ENCODE data around the gene TAF6. TPM values are rescaled to one million over a fixed set of nuclear protein-coding genes. Genes with fewer than 3 reads are reported as not detected.

Gene TAF6
- total RNA-seq, 4 donors from 2014 or later, result 31.7 to 59.3 (median 48.9) TPM

- H3K4me3 ChIP-seq, result no peak overlapping the region
- TF ChIP-seq CTCF (IDR thresholded peaks at IDR 0.05) (no peak), POLR2A (IDR thresholded peaks at IDR 0.05) (no peak), POLR2AphosphoS5 (IDR thresholded peaks at IDR 0.05) (no peak), EP300 (IDR thresholded peaks at IDR 0.05) (no peak)
- peaks cover 61% of the 10 kb centered on the region for H3K36me3 ChIP-seq
- 90% methylated on average over 4 of the region's 4 CpGs for WGBS
- no peak for DNase-seq (ENCODE audit: low spot score in 2 of 2)
- no peaks in the 10 kb centered on the region for H3K27me3 ChIP-seq
- no peaks in the 10 kb centered on the region for H3K9me3 ChIP-seq
- H3K27ac ChIP-seq, result no peak overlapping the region
- peaks cover 12% of the 10 kb centered on the region for H3K4me1 ChIP-seq
Observed at GRCh38 chr7:100063376-100063775, 55.8 kb downstream of the TAF6 start.

GRCh38 chr7:100061518-100062193 lies 57.5 kb downstream of the TAF6 start:
- no peak for TF ChIP-seq POLR2A (IDR thresholded peaks at IDR 0.05)
- TF ChIP-seq CTCF (IDR thresholded peaks at IDR 0.05), result no peak
- TF ChIP-seq POLR2AphosphoS5 (IDR thresholded peaks at IDR 0.05), result no peak
- TF ChIP-seq EP300 (IDR thresholded peaks at IDR 0.05), result no peak
- Histone ChIP-seq H3K36me3 (peaks cover 69% of the 10 kb centered on the region), H3K27ac (no peak overlapping the region), H3K27me3 (no peaks in the 10 kb centered on the region), H3K4me1 (peaks cover 12% of the 10 kb centered on the region), H3K4me3 (no peak overlapping the region), H3K9me3 (no peaks in the 10 kb centered on the region)
- 93% methylated on average over 11 of the region's 11 CpGs for WGBS
- no peak for DNase-seq (ENCODE audit: low spot score in 2 of 2)

GRCh38 chr7:100059251-100059739 lies 59.9 kb downstream of the TAF6 start:
- H3K36me3 ChIP-seq, result peaks cover 64% of the 10 kb centered on the region
- no peaks in the 10 kb centered on the region for H3K4me1 ChIP-seq
- WGBS, result 95% methylated on average over 5 of the region's 5 CpGs
- no peaks in the 10 kb centered on the region for H3K27me3 ChIP-seq
- no peaks in the 10 kb centered on the region for H3K9me3 ChIP-seq
- DNase-seq (ENCODE audit: low spot score in 2 of 2), result no peak
- no peak overlapping the region for H3K4me3 ChIP-seq
- no peak for TF ChIP-seq EP300 (IDR thresholded peaks at IDR 0.05)
- TF ChIP-seq POLR2A (IDR thresholded peaks at IDR 0.05), result no peak
- TF ChIP-seq CTCF (IDR thresholded peaks at IDR 0.05), result no peak
- TF ChIP-seq POLR2AphosphoS5 (IDR thresholded peaks at IDR 0.05), result no peak
- no peak overlapping the region for H3K27ac ChIP-seq

Other genes with a start within 250 kb of the TAF6 start
- 1 to 10 TPM in 1 of 4 donors, not detected in 3; 1.5 TPM for gene OR2AE1, start 242.3 kb downstream of the TAF6 start, total RNA-seq
- 10 to 100 TPM; 40.2 to 56.7 (median 50.8) TPM for gene TRIM4, start 199.8 kb downstream of the TAF6 start, total RNA-seq
- 1 to 10 TPM; 1.9 to 2.9 (median 2.5) TPM for gene GJC3, start 189.7 kb downstream of the TAF6 start, total RNA-seq
- gene AZGP1, start 143.3 kb downstream of the TAF6 start, total RNA-seq, result 1,000 to 10,000 TPM in 1 of 4 donors, 100 to 1,000 TPM in 3; 529 to 1,010 (median 610) TPM
- gene ZKSCAN1, start 103.8 kb downstream of the TAF6 start, total RNA-seq, result 100 to 1,000 TPM in 1 of 4 donors, 10 to 100 TPM in 3; 50.5 to 106 (median 66.4) TPM
- gene ZSCAN21, start 69.6 kb downstream of the TAF6 start, total RNA-seq, result 10 to 100 TPM in 3 of 4 donors, 1 to 10 TPM in 1; 8.9 to 18.5 (median 10.2) TPM
- gene ZNF3, start 37.6 kb downstream of the TAF6 start, total RNA-seq, result 10 to 100 TPM; 13.2 to 30.3 (median 24.4) TPM
- 10 to 100 TPM; 35.8 to 60.7 (median 47.7) TPM for gene COPS6, start 30.4 kb downstream of the TAF6 start, total RNA-seq
- gene MCM7, start 18.0 kb downstream of the TAF6 start, total RNA-seq, result 10 to 100 TPM; 43.8 to 97.0 (median 51.8) TPM
- gene AP4M1, start 17.7 kb downstream of the TAF6 start, total RNA-seq, result 10 to 100 TPM; 16.7 to 33.2 (median 31.8) TPM
- 1 to 10 TPM; 4.5 to 7.1 (median 5.4) TPM for gene CNPY4, start 276 bp upstream of the TAF6 start, total RNA-seq
- gene MBLAC1, start 7.6 kb upstream of the TAF6 start, total RNA-seq, result 1 to 10 TPM; 2.6 to 6.2 (median 3.6) TPM
- gene LAMTOR4, start 29.6 kb upstream of the TAF6 start, total RNA-seq, result 100 to 1,000 TPM; 346 to 682 (median 537) TPM
- gene TRAPPC14, start 39.4 kb upstream of the TAF6 start, total RNA-seq, result 10 to 100 TPM; 19.7 to 69.0 (median 35.8) TPM
- 10 to 100 TPM; 30.0 to 36.9 (median 33.0) TPM for gene GAL3ST4, start 49.3 kb upstream of the TAF6 start, total RNA-seq
- 10 to 100 TPM in 2 of 4 donors, 1 to 10 TPM in 2; 7.3 to 45.4 (median 14.8) TPM for gene GPC2, start 58.0 kb upstream of the TAF6 start, total RNA-seq
- gene STAG3, start 58.6 kb upstream of the TAF6 start, total RNA-seq, result 1 to 10 TPM in 2 of 4 donors, under 1 TPM in 1, not detected in 1; 0.68 to 2.0 (median 1.9) TPM
- gene PVRIG, start 100.6 kb upstream of the TAF6 start, total RNA-seq, result not detected
- gene SPDYE3, start 188.3 kb upstream of the TAF6 start, total RNA-seq, result not detected
- gene PILRB, start 238.8 kb upstream of the TAF6 start, total RNA-seq, result 100 to 1,000 TPM in 1 of 4 donors, 10 to 100 TPM in 3; 40.8 to 125 (median 63.1) TPM